Measurements from ENCODE around the gene XCL1.
"Not testable (repeated sequence)": the region's sequence is repeated elsewhere in the genome, so short reads cannot be mapped to it uniquely, and the experiment has no call there.

XCL1 gene

DNA sequence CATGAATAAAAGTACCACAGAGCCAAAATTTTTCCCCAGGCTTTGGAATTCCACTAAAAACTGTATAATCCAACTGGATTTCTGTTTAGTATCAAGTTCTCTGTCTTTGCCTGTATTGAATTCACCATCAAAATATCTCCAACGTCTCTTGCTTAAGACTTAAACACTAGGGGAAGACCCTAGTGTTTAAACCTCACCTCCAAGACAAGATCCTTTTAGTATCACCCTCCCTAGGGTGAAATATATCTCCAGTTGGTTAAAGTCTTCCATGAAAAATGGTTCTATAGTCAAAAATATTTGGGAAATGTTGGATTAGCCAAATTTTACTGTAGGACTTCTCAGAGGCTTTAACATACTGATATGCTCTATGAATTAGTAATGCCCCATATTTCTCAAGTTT lies 8.1 kb upstream of the XCL1 start:
- Histone ChIP-seq H3K4me3 (replicated peaks; ENCODE audit: insufficient read depth, low read length) (no peak overlapping the region), H3K27me3 (ENCODE audit: insufficient read depth, poor library complexity, severe bottlenecking) (no peaks in the 10 kb centered on the region), H3K27ac (replicated peaks) (no peak overlapping the region)
- TF ChIP-seq POLR2AphosphoS5 (IDR thresholded peaks at IDR 0.05; ENCODE audit: low read depth), result no peak
- no peak for TF ChIP-seq SPI1 (IDR thresholded peaks at IDR 0.05; ENCODE audit: borderline replicate concordance, low read depth)
- TF ChIP-seq, protein P1, sequence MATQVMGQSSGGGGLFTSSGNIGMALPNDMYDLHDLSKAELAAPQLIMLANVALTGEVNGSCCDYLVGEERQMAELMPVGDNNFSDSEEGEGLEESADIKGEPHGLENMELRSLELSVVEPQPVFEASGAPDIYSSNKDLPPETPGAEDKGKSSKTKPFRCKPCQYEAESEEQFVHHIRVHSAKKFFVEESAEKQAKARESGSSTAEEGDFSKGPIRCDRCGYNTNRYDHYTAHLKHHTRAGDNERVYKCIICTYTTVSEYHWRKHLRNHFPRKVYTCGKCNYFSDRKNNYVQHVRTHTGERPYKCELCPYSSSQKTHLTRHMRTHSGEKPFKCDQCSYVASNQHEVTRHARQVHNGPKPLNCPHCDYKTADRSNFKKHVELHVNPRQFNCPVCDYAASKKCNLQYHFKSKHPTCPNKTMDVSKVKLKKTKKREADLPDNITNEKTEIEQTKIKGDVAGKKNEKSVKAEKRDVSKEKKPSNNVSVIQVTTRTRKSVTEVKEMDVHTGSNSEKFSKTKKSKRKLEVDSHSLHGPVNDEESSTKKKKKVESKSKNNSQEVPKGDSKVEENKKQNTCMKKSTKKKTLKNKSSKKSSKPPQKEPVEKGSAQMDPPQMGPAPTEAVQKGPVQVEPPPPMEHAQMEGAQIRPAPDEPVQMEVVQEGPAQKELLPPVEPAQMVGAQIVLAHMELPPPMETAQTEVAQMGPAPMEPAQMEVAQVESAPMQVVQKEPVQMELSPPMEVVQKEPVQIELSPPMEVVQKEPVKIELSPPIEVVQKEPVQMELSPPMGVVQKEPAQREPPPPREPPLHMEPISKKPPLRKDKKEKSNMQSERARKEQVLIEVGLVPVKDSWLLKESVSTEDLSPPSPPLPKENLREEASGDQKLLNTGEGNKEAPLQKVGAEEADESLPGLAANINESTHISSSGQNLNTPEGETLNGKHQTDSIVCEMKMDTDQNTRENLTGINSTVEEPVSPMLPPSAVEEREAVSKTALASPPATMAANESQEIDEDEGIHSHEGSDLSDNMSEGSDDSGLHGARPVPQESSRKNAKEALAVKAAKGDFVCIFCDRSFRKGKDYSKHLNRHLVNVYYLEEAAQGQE (IDR thresholded peaks at IDR 0.05; ENCODE audit: insufficient replicate concordance, low read depth), result no peak
- TF ChIP-seq, protein P2, sequence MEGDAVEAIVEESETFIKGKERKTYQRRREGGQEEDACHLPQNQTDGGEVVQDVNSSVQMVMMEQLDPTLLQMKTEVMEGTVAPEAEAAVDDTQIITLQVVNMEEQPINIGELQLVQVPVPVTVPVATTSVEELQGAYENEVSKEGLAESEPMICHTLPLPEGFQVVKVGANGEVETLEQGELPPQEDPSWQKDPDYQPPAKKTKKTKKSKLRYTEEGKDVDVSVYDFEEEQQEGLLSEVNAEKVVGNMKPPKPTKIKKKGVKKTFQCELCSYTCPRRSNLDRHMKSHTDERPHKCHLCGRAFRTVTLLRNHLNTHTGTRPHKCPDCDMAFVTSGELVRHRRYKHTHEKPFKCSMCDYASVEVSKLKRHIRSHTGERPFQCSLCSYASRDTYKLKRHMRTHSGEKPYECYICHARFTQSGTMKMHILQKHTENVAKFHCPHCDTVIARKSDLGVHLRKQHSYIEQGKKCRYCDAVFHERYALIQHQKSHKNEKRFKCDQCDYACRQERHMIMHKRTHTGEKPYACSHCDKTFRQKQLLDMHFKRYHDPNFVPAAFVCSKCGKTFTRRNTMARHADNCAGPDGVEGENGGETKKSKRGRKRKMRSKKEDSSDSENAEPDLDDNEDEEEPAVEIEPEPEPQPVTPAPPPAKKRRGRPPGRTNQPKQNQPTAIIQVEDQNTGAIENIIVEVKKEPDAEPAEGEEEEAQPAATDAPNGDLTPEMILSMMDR (IDR thresholded peaks at IDR 0.05; ENCODE audit: insufficient read depth, low read length), result no peak
- no peak for TF ChIP-seq GABPA (IDR thresholded peaks at IDR 0.05; ENCODE audit: low read depth)
- no peak for DNase-seq (ENCODE audit: low read depth in 1 of 2, low spot score in 1 of 2)

DNA sequence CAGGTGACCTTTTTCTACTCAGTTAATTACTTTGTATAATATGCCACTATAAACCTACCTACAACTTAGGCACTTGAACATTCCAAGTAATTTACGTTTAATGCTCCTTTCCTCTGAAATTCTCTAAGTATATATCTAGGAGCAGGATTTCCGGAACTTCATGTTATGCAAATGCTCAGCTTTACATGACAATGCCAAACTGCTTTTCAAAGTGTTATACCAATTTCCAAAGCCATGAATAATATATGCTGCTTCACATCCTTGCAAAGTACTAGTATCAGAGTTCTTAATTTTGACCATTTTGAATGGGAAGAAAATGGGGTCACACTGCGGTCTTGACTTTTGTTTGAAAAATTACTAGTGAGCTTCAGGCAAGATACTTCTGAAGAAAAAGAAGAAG lies 5.8 kb upstream of the XCL1 start:
- TF ChIP-seq POLR2AphosphoS5 (IDR thresholded peaks at IDR 0.05; ENCODE audit: low read depth) (no peak), GABPA (IDR thresholded peaks at IDR 0.05; ENCODE audit: low read depth) (no peak)
- TF ChIP-seq, protein P1 (IDR thresholded peaks at IDR 0.05; ENCODE audit: insufficient replicate concordance, low read depth), result no peak
- H3K4me3 ChIP-seq (replicated peaks; ENCODE audit: insufficient read depth, low read length), result no peak overlapping the region
- no peaks in the 10 kb centered on the region for H3K27me3 ChIP-seq (ENCODE audit: insufficient read depth, poor library complexity, severe bottlenecking)
- DNase-seq (ENCODE audit: low read depth in 1 of 2, low spot score in 1 of 2), result no peak
- H3K27ac ChIP-seq (replicated peaks), result no peak overlapping the region

DNA sequence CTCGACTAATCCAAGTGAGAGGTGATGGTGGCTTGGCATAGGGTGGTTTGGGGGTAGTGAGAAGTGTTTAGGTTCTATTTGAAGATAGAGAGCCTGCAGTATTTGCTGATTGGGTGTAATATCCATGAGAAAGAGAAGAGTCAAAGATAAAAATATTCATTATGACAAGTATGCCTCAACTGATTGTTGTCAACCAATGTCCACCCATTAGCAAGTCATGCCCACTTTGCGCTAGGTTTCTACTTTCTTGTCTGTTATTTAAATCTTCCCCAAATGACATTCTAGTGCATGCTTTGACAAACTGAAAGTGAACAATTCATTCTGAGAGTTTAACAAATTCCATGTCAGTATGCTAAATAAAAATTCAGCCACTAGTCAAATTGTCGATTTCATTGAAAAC lies 3.8 kb upstream of the XCL1 start:
- Histone ChIP-seq H3K4me3 (replicated peaks; ENCODE audit: insufficient read depth, low read length) (no peak overlapping the region), H3K27ac (replicated peaks) (no peak overlapping the region), H3K27me3 (ENCODE audit: insufficient read depth, poor library complexity, severe bottlenecking) (no peaks in the 10 kb centered on the region)
- TF ChIP-seq, protein P1 (IDR thresholded peaks at IDR 0.05; ENCODE audit: insufficient replicate concordance, low read depth), result no peak
- TF ChIP-seq, protein P2 (IDR thresholded peaks at IDR 0.05; ENCODE audit: insufficient read depth, low read length), result no peak
- TF ChIP-seq POLR2AphosphoS5 (IDR thresholded peaks at IDR 0.05; ENCODE audit: low read depth) (no peak), SPI1 (IDR thresholded peaks at IDR 0.05; ENCODE audit: borderline replicate concordance, low read depth) (no peak)
- no peak for DNase-seq (ENCODE audit: low read depth in 1 of 2, low spot score in 1 of 2)

DNA sequence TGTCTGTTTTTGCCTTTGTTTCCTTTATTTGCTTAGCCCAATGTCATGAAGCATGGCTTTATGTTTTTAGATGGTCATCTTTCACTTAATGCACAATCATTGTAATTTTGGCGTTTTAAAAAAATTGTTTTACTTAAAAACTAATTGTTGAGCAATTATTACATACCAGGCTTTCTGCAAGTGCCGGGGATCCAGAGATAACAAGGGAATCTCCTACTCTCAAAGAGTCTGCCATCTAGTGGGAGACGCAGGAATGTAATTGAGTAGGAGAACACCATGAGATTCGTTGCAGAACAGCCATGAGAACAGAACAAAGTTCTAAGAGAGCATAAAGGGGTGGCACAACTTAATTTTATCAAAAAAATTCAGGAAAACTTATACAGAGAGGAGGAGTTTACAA lies 2.2 kb upstream of the XCL1 start:
- H3K27me3 ChIP-seq (ENCODE audit: insufficient read depth, poor library complexity, severe bottlenecking); H3K27ac ChIP-seq (replicated peaks); H3K4me3 ChIP-seq (replicated peaks; ENCODE audit: insufficient read depth, low read length): not testable (repeated sequence)
- peak; percentile 25 to 40 for DNase-seq (ENCODE audit: low read depth in 1 of 2, low spot score in 1 of 2)

DNA sequence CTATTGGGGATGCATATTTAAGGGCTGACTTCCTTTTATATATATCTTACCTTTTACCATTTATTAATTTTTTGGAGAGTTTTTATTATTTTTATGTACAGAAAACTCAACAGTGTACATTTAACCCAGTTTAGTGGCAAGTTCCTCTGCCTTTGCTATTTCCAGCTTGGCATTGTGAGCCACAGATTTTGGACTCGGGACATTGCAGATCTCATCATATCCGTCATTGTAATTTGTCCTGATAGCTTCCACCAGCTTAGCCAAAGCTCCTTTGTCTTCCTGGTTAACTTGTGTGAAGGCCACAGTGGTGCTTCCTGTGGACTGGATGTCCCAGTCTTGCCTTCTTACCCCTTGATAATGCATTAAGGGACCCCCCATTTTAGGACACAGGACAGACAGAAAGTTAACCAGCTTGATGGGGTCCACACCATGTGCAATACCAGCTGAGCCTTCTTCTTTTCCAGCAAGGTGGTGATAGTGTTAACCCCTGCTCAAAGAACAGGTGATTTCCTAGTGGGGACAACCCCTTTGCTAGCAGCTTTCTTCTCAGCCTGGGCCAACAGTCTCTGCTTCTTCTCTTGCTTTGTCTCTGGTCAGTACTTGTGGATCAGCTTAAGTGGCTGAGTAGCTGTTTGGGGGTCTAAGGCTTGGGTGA lies 2.3 kb downstream of the XCL1 start:
- not testable (repeated sequence) for H3K27me3 ChIP-seq (ENCODE audit: insufficient read depth, poor library complexity, severe bottlenecking); DNase-seq (ENCODE audit: low read depth in 1 of 2, low spot score in 1 of 2); H3K27ac ChIP-seq (replicated peaks); H3K4me3 ChIP-seq (replicated peaks; ENCODE audit: insufficient read depth, low read length)

DNA sequence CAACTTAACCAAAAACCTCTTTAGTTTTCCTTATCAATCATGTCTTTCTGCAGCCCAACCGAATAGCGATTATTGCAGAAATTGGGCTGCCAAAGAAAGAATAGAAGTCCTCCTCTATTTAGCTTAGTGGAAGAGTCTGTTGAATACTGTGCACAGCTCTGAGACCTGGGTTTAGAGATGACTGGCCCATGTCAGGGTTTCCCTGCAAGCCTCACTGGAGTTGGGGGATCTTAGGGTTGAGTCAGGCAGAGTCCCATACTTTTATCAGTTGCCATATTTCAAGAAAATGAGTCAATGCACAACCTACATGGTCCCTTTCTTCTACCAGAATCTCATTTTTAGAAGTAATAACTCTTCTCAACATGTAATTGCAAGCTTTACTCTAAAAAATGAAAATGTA lies 3.9 kb downstream of the XCL1 start:
- H3K27ac ChIP-seq (replicated peaks); H3K27me3 ChIP-seq (ENCODE audit: insufficient read depth, poor library complexity, severe bottlenecking); H3K4me3 ChIP-seq (replicated peaks; ENCODE audit: insufficient read depth, low read length); DNase-seq (ENCODE audit: low read depth in 1 of 2, low spot score in 1 of 2): not testable (repeated sequence)

DNA sequence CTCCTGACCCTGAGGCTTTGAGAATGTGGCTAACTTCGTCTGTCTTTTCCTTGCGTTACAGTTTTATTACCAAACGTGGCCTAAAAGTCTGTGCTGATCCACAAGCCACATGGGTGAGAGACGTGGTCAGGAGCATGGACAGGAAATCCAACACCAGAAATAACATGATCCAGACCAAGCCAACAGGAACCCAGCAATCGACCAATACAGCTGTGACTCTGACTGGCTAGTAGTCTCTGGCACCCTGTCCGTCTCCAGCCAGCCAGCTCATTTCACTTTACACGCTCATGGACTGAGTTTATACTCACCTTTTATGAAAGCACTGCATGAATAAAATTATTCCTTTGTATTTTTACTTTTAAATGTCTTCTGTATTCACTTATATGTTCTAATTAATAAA lies 4.6 kb downstream of the XCL1 start:
- H3K4me3 ChIP-seq (replicated peaks; ENCODE audit: insufficient read depth, low read length); H3K27me3 ChIP-seq (ENCODE audit: insufficient read depth, poor library complexity, severe bottlenecking); H3K27ac ChIP-seq (replicated peaks); DNase-seq (ENCODE audit: low read depth in 1 of 2, low spot score in 1 of 2): not testable (repeated sequence)

Measured in HL-60 (cell line).